Measurements from ENCODE around the gene NDUFA3.

DNA sequence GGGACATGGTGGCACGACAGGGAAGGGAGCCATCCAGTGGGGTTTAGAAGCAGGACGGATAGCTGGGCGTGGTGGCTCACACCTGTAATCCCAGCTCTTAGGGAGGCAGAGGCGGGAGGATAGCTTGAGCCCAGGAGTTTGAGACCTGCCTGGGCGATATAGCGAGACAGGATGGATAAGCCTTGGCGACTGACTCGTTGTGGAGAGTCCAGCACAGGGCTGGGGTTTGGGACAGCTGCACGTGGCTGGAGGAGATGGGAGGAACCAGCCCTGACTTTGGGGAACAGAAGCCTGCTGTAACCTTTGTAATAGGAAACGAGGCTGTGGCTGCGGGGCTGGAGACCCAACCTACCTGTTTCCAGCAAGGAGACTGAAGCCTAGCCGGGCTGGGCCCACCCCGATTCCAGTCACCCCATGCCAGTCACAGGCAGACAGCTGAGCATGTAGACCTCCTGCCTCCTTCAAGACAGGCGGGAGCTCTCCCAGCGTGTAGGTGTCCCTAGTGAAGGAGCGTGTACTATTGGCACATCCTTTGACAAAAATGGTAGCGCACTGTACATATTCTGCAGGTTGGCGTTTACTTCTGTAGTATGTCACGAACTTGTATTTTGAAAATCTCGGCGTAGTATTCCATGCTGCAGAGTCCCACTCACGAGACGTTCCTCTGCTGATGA is 48.8 kb downstream of the NDUFA3 start:
- TF ChIP-seq, protein P1, sequence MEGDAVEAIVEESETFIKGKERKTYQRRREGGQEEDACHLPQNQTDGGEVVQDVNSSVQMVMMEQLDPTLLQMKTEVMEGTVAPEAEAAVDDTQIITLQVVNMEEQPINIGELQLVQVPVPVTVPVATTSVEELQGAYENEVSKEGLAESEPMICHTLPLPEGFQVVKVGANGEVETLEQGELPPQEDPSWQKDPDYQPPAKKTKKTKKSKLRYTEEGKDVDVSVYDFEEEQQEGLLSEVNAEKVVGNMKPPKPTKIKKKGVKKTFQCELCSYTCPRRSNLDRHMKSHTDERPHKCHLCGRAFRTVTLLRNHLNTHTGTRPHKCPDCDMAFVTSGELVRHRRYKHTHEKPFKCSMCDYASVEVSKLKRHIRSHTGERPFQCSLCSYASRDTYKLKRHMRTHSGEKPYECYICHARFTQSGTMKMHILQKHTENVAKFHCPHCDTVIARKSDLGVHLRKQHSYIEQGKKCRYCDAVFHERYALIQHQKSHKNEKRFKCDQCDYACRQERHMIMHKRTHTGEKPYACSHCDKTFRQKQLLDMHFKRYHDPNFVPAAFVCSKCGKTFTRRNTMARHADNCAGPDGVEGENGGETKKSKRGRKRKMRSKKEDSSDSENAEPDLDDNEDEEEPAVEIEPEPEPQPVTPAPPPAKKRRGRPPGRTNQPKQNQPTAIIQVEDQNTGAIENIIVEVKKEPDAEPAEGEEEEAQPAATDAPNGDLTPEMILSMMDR (IDR thresholded peaks at IDR 0.05): no peak
- no peak for TF ChIP-seq POLR2A (IDR thresholded peaks at IDR 0.05)
